ENCODE results near the gene TUBA3D.
"Not testable (repeated sequence)": the region's sequence is repeated elsewhere in the genome, so short reads cannot be mapped to it uniquely, and the experiment has no call there.

The TUBA3D gene

DNA sequence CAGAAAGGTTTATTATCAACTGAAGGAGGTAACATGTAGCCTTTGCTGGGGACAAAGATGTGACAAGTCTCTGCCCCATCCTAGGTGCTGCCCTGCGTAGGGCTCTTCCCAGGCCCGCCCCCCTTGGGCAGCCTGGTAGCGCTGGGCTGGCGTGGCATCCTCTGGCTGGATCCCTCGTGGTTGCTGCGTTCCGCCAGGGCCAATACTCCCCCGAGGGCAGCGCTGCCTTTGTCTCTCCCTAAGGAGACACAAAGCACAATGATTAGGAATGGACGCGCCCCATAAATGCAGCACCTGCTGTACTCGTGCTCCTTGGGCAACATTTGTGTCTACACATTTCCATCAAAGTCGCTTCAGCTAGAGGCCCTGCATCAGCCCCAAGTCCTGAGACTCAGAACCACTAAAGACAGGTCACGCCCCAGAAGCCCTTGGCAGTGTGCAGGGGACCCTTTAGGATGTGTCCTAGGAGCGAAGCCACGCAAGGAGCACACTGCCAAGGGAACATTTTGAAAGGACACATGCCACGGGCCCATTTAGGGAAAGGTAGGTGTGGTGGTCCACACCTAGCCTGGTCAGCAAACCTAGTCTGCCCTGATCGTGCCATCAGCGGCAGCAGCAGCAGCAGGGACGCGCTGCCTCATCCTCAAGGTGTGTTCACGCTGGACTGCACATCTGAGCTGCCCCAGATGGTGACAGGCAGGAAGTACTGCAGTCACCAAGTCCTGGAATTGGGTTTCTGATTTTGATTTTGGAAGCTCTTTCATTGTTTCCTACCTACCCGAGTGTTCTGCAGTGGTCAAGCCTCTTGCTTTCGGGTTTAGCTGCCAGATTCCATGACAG lies 8.3 kb downstream of the TUBA3D start:
- DNase-seq (ENCODE audit: low read depth in 3 of 3, low spot score in 1 of 3): not testable (repeated sequence)

- not testable (repeated sequence) for DNase-seq (ENCODE audit: low read depth in 3 of 3, low spot score in 1 of 3)
Observed at GRCh38 chr2:131484906-131485460, 9.1 kb downstream of the TUBA3D start.

DNA sequence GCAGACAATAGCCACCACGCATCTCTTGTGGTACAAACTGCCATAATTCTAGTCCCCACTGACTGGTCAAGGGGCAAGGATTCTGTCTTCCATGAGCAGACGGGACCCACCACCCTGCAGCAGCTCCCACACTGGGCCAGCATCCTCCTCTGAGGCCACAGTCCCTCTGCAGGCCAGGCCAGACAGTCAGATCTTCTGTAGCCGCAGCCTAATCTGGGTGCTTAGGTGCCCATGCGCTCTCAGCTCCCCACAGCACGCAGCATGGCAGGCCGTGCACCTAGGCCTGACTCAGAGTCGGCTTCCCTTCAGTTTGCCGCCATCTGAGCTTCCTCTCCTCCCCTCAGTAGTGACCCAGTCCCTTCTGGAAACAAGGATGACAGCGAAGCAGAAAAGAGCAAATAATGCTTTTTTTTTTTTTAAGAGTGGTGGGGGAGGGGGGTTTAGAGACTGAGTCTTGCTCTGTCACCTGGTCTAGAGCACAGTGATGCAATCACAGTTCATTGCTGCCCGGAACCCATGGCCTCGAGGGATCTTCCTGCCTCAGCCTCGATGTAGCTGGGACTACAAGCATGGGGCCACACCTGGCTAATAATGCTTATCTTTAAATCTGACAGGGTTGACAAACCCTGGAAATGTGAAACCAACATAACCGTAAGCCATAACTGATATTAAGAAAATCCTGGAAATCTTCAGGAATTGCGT lies 10.4 kb downstream of the TUBA3D start:
- not testable (repeated sequence) for DNase-seq (ENCODE audit: low read depth in 3 of 3, low spot score in 1 of 3)

DNA sequence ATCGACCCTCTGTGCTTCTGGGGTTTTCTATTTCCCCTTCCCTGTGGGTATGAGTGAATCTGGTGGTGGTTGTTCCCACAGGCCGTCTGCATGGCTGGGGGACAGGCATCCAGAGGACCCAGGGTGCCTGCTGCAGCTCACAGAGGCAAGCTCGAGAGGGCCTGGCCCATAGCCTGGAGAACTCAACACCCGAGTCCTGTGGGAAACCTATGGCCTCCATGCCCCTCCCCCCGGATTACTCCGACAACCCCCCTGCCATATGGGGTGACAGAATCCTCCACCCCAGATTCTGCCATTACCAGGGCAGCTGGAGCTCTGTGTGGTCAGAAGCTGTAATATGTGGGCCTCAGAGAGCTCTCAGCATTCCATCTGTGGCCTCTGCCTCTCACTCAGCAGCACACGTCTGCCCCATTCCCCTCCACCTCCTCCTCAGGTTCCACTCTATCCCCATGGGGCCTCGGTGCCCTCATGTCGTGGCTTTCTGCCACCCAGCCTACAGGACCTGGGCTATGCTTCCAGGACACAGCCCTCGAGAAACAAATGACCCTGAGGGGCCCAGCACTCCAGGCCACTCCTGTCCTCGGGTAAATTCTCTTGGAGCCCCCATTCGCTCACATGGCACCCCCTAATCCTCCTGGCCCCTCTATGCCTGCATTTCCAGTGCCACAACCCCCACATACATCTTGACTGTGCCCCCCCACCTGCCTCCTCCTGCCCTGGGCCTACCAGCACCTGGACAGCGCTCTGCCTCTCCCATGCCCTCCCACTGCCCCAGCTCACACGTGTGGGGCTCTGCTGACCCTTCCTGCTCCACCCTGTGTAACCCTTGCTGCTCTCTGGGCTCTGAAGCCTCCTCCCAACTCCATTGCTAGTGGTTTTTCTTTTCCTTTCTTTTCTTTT lies 12.6 kb downstream of the TUBA3D start:
- no peak for DNase-seq (ENCODE audit: low read depth in 3 of 3, low spot score in 1 of 3)

- peak in 1 of 3 donors; percentile 6 for DNase-seq (ENCODE audit: low read depth in 3 of 3, low spot score in 1 of 3)
Observed at GRCh38 chr2:131490616-131491468, 14.9 kb downstream of the TUBA3D start.

DNA sequence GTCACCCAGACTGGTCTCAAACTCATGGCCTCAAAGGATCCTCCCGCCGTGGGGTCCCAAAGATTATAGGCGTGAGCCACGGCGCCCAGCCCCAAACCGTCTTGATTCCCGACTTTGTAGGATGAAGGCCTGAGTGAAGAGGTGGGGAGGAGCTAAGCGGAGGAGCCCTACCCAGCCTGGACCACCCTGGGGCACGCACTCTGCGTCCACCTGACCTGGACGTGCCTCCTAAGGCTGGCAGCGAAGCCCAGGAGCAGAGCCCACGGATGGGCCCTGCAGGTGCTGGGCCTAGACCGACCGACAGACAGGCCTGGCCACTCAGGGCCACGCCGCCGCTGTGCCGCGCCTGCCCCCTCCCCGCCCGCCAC lies 15.5 kb downstream of the TUBA3D start:
- not testable (repeated sequence) for DNase-seq (ENCODE audit: low read depth in 3 of 3, low spot score in 1 of 3)

DNA sequence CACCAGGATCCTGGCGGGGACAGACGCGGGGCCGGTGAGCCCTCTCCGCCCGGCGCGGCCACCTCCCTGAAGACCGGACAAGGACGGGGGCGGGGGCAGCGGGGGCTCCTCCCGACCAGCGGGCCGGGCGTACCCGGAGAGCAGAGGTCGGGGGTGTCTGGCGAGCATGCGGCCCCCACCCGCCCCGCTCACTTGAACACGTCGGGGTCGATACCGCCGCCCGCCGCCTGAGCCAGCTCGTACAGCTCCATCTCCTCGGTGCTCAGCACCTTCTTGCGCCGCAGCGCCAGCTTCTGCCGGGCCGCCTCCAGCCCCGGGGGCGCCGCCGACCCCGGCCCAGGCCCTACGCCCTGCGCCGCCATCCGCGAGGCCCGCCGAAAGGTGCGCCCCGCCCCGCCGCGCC lies 16.1 kb downstream of the TUBA3D start, which contains the start of gene MZT2A:
Gene MZT2A (minus strand): TSS at position 383 of the 403 bp plus-strand sequence. CDS start 21 bp downstream, at position 362.
- DNase-seq (ENCODE audit: low read depth in 3 of 3, low spot score in 1 of 3): peak in 1 of 3 donors; percentile 49

DNA sequence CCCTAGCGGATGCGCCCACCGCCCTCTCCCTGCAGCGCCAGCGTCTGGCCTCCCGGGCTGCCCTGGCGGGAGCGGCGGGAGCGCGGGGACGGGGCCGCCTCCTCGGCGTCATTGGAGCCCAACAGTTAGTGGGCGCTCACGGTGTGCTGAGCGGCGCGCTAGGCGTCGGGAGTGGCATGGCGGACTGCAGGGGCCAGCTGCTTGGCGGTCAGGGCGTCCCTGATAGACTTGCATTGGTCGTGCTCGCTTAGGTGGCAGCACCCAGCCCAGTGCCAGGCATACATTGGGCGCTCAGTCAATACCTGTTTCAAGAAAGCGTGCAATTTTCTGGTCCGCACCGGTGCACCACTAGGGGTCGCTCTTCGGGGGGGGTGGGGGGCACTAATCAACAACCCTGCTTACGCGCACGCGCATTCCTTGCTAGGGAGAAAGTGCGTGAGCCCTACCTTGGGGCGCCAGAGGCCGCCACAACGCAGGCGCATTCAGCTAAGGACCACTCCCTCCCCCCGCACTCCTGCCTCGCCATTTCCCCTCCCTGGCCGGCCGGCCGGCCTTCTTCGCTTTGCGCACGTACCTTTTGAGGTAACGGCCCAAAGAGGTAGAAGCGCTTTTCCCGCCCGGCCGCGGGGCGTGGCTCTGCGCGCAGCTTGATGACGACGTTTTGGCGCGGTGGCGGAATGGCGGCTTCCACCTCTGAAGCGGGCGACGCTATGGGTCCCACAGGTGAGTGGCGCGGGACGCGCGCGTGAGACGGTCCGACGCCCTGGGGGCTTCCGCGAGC lies 16.7 kb downstream of the TUBA3D start:
- DNase-seq (ENCODE audit: low read depth in 3 of 3, low spot score in 1 of 3): peak; percentile 75 to 92 (median 86)

- DNase-seq (ENCODE audit: low read depth in 3 of 3, low spot score in 1 of 3): no peak
Observed at GRCh38 chr2:131493199-131493968, 17.5 kb downstream of the TUBA3D start.

- not testable (repeated sequence) for DNase-seq (ENCODE audit: low read depth in 3 of 3, low spot score in 1 of 3)
Observed at GRCh38 chr2:131495506-131495905, 19.6 kb downstream of the TUBA3D start.

GRCh38 chr2:131498321-131498973 lies 22.5 kb downstream of the TUBA3D start:
- DNase-seq (ENCODE audit: low read depth in 3 of 3, low spot score in 1 of 3): not testable (repeated sequence)

DNA sequence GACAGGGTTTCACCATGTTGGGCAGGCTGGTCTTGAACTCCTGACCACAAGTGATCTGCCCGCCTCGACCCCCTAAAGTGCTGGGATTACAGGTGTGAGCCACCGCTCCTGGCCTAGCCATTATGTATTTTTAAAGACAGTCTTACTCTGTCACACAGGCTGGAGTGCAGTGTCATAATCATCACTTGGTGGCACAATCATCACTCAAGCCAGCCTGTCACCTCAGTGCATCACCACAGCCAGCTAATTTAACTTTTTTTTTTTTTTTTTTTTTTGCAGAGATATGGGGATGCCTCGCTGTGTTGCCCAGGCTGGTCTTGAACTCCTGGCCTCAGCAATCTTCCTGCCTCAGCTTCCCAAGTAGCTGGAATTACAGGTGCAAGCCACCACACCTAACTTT lies 27.7 kb downstream of the TUBA3D start:
- DNase-seq (ENCODE audit: low read depth in 3 of 3, low spot score in 1 of 3): not testable (repeated sequence)

- DNase-seq (ENCODE audit: low read depth in 3 of 3, low spot score in 1 of 3): not testable (repeated sequence)
Observed at GRCh38 chr2:131504082-131504750, 28.3 kb downstream of the TUBA3D start.

DNA sequence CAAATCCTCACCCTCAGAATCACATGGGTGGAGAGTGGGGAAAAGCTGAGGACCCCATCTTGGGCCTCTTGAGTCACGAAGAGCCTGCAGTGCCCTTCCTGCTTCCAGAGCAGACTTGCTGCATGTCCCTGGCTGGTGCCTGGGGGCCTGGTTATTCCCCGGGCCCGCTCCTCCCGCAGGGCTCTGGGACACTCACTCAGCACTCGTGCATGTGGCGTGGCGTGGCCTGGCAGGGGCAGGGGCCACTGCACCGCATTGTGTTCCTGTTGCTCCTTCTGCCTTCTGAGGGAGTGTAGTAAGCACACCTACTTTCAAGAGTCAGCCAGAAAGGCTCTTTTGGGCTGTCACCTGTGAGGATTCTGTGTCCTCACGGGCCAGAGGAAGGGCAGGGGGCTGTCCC lies 33.7 kb downstream of the TUBA3D start:
- DNase-seq (ENCODE audit: low read depth in 3 of 3, low spot score in 1 of 3): no peak

- DNase-seq (ENCODE audit: low read depth in 3 of 3, low spot score in 1 of 3): not testable (repeated sequence)
Observed at GRCh38 chr2:131511291-131511968, 35.5 kb downstream of the TUBA3D start.

GRCh38 chr2:131511969-131512870 lies 36.3 kb downstream of the TUBA3D start:
- DNase-seq (ENCODE audit: low read depth in 3 of 3, low spot score in 1 of 3): not testable (repeated sequence)

Data from stimulated activated CD4-positive, alpha-beta T cell treated with anti-CD3 and anti-CD28 coated beads, TNF-alpha, amount 100 ng/mL, for 1 hour (primary cell).